Panc1 (cell line): Measurements from ENCODE around the gene CHTF8.

Experiments
- POLR2AphosphoS5 ChIP-seq: IDR thresholded peaks from 2 replicates; pipeline ENCODE4 v1.6.1; 2012; ENCODE audit warnings: mild to moderate bottlenecking, low read depth, low read length, moderate library complexity
- SIN3A ChIP-seq: IDR thresholded peaks from 2 replicates; pipeline ENCODE4 v1.6.1; 2012; ENCODE audit warnings: low read depth, mild to moderate bottlenecking, low read length, moderate library complexity, borderline replicate concordance; ENCODE audit not compliant: insufficient read depth
- TCF7L2 ChIP-seq: IDR thresholded peaks from 2 replicates; pipeline ENCODE4 v1.6.1; 2011; ENCODE audit warnings: mild to moderate bottlenecking, low read depth, low read length, inconsistent platforms
- TF ChIP-seq, protein P1 (sequence below): fragments of 450-650 bp; IDR thresholded peaks from 2 replicates; pipeline ENCODE4 v1.5.1; 2017; ENCODE audit warnings: mild to moderate bottlenecking
- TF ChIP-seq, protein P2 (sequence below), 2 experiments: IDR thresholded peaks; 2 replicates each; pipeline ENCODE4 v1.6.1; 2011 to 2012; ENCODE audit warnings: low read depth in 2 of 2, control low read depth in 1 of 2, low read length in 1 of 2, mild to moderate bottlenecking in 1 of 2, moderate library complexity in 1 of 2; ENCODE audit not compliant: insufficient read depth in 1 of 2

DNA sequence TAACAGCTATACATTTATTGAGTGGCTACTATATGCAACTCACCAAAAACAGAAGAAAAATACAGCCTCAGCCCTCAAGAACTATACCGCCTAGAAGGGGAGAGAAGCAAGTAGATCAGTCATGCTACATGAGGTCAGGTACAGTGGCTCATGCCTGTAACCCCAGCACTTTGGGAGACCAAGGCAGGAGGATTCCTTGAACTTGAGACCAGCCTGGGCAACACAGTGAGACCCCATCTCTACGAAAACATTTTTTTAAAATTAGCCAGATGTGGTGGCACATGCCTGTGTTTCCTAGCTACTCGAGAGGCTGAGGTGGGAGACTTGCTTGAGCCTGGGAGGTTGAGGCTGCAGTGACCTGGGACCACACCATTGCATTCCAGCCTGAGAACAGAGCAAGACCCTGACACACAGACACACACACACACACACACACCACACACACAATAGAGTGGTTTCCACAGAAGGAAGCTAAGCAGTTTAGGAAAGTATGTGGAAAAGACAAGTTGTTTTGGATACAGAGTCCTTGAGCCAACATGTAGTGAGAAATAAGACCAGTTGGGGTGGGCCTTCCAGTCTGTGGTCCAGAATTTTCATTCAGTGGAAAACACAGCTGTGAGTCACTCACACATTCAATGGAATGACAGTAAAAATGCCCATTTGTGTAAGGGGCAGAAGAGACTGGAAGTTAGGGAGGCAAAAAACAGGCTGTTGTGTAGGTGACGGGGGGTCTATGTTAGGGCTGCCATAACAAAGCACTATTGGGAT is 43.8 kb upstream of the CHTF8 start:
- TF ChIP-seq, protein P1, sequence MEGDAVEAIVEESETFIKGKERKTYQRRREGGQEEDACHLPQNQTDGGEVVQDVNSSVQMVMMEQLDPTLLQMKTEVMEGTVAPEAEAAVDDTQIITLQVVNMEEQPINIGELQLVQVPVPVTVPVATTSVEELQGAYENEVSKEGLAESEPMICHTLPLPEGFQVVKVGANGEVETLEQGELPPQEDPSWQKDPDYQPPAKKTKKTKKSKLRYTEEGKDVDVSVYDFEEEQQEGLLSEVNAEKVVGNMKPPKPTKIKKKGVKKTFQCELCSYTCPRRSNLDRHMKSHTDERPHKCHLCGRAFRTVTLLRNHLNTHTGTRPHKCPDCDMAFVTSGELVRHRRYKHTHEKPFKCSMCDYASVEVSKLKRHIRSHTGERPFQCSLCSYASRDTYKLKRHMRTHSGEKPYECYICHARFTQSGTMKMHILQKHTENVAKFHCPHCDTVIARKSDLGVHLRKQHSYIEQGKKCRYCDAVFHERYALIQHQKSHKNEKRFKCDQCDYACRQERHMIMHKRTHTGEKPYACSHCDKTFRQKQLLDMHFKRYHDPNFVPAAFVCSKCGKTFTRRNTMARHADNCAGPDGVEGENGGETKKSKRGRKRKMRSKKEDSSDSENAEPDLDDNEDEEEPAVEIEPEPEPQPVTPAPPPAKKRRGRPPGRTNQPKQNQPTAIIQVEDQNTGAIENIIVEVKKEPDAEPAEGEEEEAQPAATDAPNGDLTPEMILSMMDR, result no peak
- TF ChIP-seq POLR2AphosphoS5, result no peak
- no peak for TF ChIP-seq SIN3A
- TF ChIP-seq, protein P2, sequence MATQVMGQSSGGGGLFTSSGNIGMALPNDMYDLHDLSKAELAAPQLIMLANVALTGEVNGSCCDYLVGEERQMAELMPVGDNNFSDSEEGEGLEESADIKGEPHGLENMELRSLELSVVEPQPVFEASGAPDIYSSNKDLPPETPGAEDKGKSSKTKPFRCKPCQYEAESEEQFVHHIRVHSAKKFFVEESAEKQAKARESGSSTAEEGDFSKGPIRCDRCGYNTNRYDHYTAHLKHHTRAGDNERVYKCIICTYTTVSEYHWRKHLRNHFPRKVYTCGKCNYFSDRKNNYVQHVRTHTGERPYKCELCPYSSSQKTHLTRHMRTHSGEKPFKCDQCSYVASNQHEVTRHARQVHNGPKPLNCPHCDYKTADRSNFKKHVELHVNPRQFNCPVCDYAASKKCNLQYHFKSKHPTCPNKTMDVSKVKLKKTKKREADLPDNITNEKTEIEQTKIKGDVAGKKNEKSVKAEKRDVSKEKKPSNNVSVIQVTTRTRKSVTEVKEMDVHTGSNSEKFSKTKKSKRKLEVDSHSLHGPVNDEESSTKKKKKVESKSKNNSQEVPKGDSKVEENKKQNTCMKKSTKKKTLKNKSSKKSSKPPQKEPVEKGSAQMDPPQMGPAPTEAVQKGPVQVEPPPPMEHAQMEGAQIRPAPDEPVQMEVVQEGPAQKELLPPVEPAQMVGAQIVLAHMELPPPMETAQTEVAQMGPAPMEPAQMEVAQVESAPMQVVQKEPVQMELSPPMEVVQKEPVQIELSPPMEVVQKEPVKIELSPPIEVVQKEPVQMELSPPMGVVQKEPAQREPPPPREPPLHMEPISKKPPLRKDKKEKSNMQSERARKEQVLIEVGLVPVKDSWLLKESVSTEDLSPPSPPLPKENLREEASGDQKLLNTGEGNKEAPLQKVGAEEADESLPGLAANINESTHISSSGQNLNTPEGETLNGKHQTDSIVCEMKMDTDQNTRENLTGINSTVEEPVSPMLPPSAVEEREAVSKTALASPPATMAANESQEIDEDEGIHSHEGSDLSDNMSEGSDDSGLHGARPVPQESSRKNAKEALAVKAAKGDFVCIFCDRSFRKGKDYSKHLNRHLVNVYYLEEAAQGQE (IDR thresholded peaks at IDR 0.05; ENCODE audit: insufficient read depth in 1 of 2, low read depth in 2 of 2, low read length in 1 of 2), result no peak
- TF ChIP-seq TCF7L2, result no peak
